Activated CD8-positive, alpha-beta T cell treated with anti-CD3 and anti-CD28 coated beads for 36 hours (primary cell): Measurements from ENCODE around the gene MSRB1. TPM values are rescaled to one million over a fixed set of nuclear protein-coding genes. Genes with fewer than 3 reads are reported as not detected.

ENCODE experiments used
- ATAC-seq: fragments of 200-7000 bp; cut with Tn5 transposase; one replicate; pipeline ENCODE4 v1.10.0; 2021; ENCODE audit warnings: mild to moderate bottlenecking, moderate library complexity
- CTCF ChIA-PET: fragments of 350-600 bp; sonication (Branson Sonifier 250); formaldehyde crosslinking; loops from one replicate; lab custom pipeline; 2021; ENCODE audit warnings: antibody characterized with exemption; lab: Charles Lee
- POLR2A ChIA-PET: fragments of 350-600 bp; sonication (Branson Sonifier 250); formaldehyde crosslinking; loops from one replicate; lab custom pipeline; 2021; ENCODE audit warnings: antibody characterized with exemption; lab: Charles Lee
- DNase-seq: peaks from one replicate; pipeline ENCODE4 v3.0.0-alpha.2; 2020
- H3K27ac Mint-ChIP-seq: one replicate; pipeline ENCODE4 v1.8.0; 2021; ENCODE audit warnings: mild to moderate bottlenecking, mixed read lengths
- H3K27me3 Mint-ChIP-seq: one replicate; pipeline ENCODE4 v1.8.0; 2021; ENCODE audit warnings: mixed read lengths
- H3K36me3 Mint-ChIP-seq: one replicate; pipeline ENCODE4 v1.8.0; 2021; ENCODE audit warnings: low read depth, mixed read lengths
- H3K4me1 Mint-ChIP-seq: one replicate; pipeline ENCODE4 v1.8.0; 2021; ENCODE audit warnings: low read depth, mixed read lengths
- H3K4me3 Mint-ChIP-seq: one replicate; pipeline ENCODE4 v1.8.0; 2021; ENCODE audit warnings: mild to moderate bottlenecking, moderate library complexity, mixed read lengths
- H3K9me3 Mint-ChIP-seq: one replicate; pipeline ENCODE4 v1.8.0; 2021; ENCODE audit warnings: mixed read lengths
- intact Hi-C: fragments of 100-400 bp; cut with micrococcal nuclease; formaldehyde crosslinking; loops from one replicate; pipeline ENCODE4 v1.10.0; 2022
- total RNA-seq, 2 experiments: library from RNA; stranded (reverse); gene quantifications; one replicate each; pipeline ENCODE4 v1.2.3, GENCODE V29; 2021
- TF ChIP-seq, protein P1 (sequence below): fragments of 200-600 bp; IDR thresholded peaks from one replicate; pipeline ENCODE4 v1.8.0; 2022; ENCODE audit warnings: antibody characterized with exemption, mild to moderate bottlenecking

MSRB1 gene, protein sequence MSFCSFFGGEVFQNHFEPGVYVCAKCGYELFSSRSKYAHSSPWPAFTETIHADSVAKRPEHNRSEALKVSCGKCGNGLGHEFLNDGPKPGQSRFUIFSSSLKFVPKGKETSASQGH
- total RNA-seq: 10 to 100 TPM; 15.5 to 18.1 TPM

DNA sequence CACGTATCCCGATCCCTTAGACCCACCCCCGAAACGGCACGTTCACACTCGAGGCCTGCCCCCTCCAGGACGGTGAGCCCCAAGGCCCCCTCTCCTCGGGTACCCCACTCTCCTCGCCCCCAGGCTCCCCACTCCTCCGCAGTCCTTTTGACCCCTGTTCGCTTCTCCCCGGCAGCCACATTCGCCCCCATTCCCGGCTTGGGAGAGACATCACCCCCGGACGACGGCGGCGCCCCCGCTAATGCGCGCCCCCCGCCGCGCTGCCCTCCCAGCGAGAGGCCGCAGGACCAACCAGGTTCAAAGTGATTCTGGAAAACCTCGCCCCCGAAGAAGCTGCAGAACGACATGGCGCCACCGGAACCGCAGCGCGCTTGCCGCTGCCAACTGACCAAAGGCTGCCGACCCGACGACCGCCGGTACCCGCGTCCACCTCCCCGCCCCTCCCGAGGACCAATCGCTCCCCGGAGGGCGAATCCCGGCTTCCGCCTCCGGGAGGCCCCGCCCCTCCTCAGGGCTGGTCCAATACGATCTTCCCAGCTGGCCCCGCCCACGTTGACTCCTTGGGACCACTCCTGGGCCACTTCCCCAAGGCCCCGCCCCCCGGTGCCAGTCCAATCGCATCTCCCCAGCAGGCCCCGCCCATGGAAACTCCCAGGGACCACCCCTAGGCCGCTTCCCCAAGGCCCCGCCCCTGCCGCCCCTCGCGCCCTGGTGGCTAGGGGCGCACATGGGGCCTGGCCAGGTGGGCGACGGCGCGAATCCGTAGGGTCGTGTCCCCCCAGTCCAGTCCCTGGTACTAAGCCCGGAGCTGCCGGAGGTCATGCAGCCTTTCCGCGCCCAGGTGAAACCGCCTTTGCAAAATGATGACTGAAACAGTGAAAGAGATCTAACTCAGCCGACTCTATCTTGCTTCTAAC lies at the start of gene MSRB1:
TSS of gene MSRB1 (minus strand) at position 390 of the 917 bp plus-strand sequence. CDS start at position 347, 43 bp downstream.
- POLR2A ChIA-PET: interaction anchor here (0.6 to 9.2 kb wide), 5 partner anchors 20 to 1721 kb away, joined by 3 to 113 read pairs (median 3); partner anchors contain the start of genes NDUFB10, RNF151 and RPS2
- no peaks in the 10 kb centered on the region for H3K27me3 Mint-ChIP-seq
- H3K4me3 Mint-ChIP-seq: peak within 1 kb of the TSS; percentile 82
- peaks cover 23% of the 10 kb centered on the region for H3K4me1 Mint-ChIP-seq
- ATAC-seq (peak; percentile 99), DNase-seq (peak; percentile 100)
- H3K27ac Mint-ChIP-seq: peak within 1 kb of the TSS; percentile 86
- TF ChIP-seq, protein P1, sequence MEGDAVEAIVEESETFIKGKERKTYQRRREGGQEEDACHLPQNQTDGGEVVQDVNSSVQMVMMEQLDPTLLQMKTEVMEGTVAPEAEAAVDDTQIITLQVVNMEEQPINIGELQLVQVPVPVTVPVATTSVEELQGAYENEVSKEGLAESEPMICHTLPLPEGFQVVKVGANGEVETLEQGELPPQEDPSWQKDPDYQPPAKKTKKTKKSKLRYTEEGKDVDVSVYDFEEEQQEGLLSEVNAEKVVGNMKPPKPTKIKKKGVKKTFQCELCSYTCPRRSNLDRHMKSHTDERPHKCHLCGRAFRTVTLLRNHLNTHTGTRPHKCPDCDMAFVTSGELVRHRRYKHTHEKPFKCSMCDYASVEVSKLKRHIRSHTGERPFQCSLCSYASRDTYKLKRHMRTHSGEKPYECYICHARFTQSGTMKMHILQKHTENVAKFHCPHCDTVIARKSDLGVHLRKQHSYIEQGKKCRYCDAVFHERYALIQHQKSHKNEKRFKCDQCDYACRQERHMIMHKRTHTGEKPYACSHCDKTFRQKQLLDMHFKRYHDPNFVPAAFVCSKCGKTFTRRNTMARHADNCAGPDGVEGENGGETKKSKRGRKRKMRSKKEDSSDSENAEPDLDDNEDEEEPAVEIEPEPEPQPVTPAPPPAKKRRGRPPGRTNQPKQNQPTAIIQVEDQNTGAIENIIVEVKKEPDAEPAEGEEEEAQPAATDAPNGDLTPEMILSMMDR: no peak
- CTCF ChIA-PET: interaction anchor here (1.0 to 1.5 kb wide), 5 partner anchors 10 to 237 kb away, joined by 3 to 8 read pairs (median 4); partner anchors contain the start of gene MAPK8IP3
- H3K9me3 Mint-ChIP-seq: no peaks in the 10 kb centered on the region
- peaks cover 4% of the 10 kb centered on the region for H3K36me3 Mint-ChIP-seq
- intact Hi-C loops: no loop called here

DNA sequence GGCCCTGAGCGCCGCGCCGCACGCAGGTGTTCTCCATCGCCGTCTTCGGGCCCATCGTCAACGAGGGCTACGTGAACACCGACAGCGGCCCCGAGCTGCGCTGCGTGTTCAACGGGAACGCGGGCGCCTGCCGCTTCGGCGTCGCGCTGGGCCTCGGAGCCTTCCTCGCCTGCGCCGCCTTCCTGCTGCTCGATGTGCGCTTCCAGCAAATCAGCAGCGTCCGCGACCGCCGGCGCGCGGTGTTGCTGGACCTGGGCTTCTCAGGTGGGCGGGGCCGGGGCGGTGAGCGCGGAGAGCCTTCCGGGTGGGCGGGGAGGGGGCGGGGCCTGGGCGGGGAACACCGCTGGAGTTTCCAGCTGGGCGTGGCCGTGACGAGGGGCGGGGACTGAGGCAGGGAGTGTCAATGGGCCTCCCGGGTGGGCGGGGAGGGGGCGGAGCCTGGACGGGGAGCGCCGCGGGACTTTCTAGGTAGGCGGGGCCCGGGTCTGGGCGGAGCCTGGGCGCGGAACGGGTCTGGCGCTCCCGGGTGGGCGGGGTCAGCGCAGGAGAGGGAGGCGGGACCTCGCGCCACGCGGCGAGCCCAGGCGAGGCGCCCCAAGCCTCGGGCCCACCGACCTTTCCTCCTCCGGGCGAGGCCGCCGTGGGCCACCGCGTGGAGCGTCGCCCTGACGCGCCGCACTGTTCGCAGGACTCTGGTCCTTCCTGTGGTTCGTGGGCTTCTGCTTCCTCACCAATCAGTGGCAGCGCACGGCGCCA lies 49.1 kb upstream of the MSRB1 start:
- peak overlapping the region; percentile 34 for H3K27ac Mint-ChIP-seq
- H3K9me3 Mint-ChIP-seq: no peaks in the 10 kb centered on the region
- peaks cover 18% of the 10 kb centered on the region for H3K27me3 Mint-ChIP-seq
- ATAC-seq: peak; percentile 82
- peaks cover 7% of the 10 kb centered on the region for H3K36me3 Mint-ChIP-seq
- TF ChIP-seq, protein P1: no peak
- H3K4me3 Mint-ChIP-seq: peak overlapping the region; percentile 71
- DNase-seq: peak; percentile 98
- intact Hi-C loops: no loop called here
- ChIA-PET CTCF (interaction anchor here (1.1 to 3.2 kb wide), 2 partner anchors 12 to 20 kb away, joined by 3 to 34 read pairs; partner anchors contain the start of gene TBL3), POLR2A (interaction anchor here (0.6 to 29.2 kb wide), 9 partner anchors 11 to 163 kb away, joined by 3 to 505 read pairs (median 4); partner anchors contain the start of genes NDUFB10, RNF151, RPS2 and TBL3)
- peaks cover 20% of the 10 kb centered on the region for H3K4me1 Mint-ChIP-seq

GRCh38 chr16:1991588-1991947 lies 48.6 kb upstream of the MSRB1 start:
- Mint-ChIP-seq H3K9me3 (no peaks in the 10 kb centered on the region), H3K36me3 (peaks cover 10% of the 10 kb centered on the region), H3K27me3 (peaks cover 18% of the 10 kb centered on the region), H3K27ac (peak overlapping the region; percentile 76), H3K4me1 (peaks cover 16% of the 10 kb centered on the region), H3K4me3 (peak overlapping the region; percentile 71)
- POLR2A ChIA-PET: interaction anchor here (0.9 to 29.2 kb wide), 4 partner anchors 13 to 224 kb away, joined by 3 to 505 read pairs (median 36); partner anchors contain the start of genes NDUFB10, PGP, RNF151 and RPS2
- ATAC-seq (no peak), DNase-seq (peak; percentile 33)
- CTCF ChIA-PET: interaction anchor here (1.1 to 3.2 kb wide), 2 partner anchors 12 to 20 kb away, joined by 3 to 34 read pairs; partner anchors contain the start of gene TBL3
- TF ChIP-seq, protein P1: no peak
- intact Hi-C loops: no loop called here

- Mint-ChIP-seq H3K27ac (peak overlapping the region; percentile 76), H3K36me3 (peaks cover 14% of the 10 kb centered on the region), H3K4me1 (peaks cover 14% of the 10 kb centered on the region), H3K27me3 (peaks cover 18% of the 10 kb centered on the region), H3K4me3 (peak overlapping the region; percentile 71), H3K9me3 (no peaks in the 10 kb centered on the region)
- peak; percentile 87 for DNase-seq
- TF ChIP-seq, protein P1: no peak
- intact Hi-C loops: no loop called here
- ChIA-PET POLR2A (interaction anchor here (0.6 to 29.2 kb wide), 9 partner anchors 10 to 224 kb away, joined by 3 to 505 read pairs (median 4); partner anchors contain the start of genes NDUFB10, NOXO1, PGP and RNF151), CTCF (interaction anchor here (3.2 kb wide), 1 partner anchor 13 kb away, joined by 34 read pairs; no protein-coding TSS in a partner anchor)
- ATAC-seq: peak; percentile 46
These were observed 48.1 kb upstream of the MSRB1 start for GRCh38 chr16:1991135-1991551.
